Adrenal gland (tissue), 12 donors: Measurements from ENCODE around the gene AFP. TPM values are rescaled to one million over a fixed set of nuclear protein-coding genes. Genes with fewer than 3 reads are reported as not detected.

Experiments
- DNase-seq, 7 donors: peaks; one replicate each; pipeline ENCODE4 v3.0.0-alpha.2; 2019 to 2020
- H3K27ac ChIP-seq, 5 donors: fragments of 200-600 bp; sonication (generic) in 4 of 5; 1 replicate in 3 of 5; 2 replicates in 2 of 5; pipeline versions ENCODE4 v1.5.1 to v1.8.0; 2016 to 2020; ENCODE audit warnings: mild to moderate bottlenecking in 1 of 5
- H3K27me3 ChIP-seq: fragments of 200-600 bp; 2 replicates; pipeline ENCODE4 v1.8.0; 2021
- H3K36me3 ChIP-seq, 2 donors: fragments of 200-600 bp; replicated peaks in 1 of 2; 1 replicate in 1 of 2; 2 replicates in 1 of 2; pipeline versions ENCODE4 v1.5.1 to v1.8.0; 2018 to 2022
- H3K4me1 ChIP-seq, 2 donors: fragments of 200-600 bp; replicated peaks in 1 of 2; 1 replicate in 1 of 2; 2 replicates in 1 of 2; pipeline versions ENCODE4 v1.5.1 to v1.8.0; 2018 to 2021
- H3K4me3 ChIP-seq, 4 donors: fragments of 200-600 bp; sonication (generic) in 3 of 4; one replicate each; pipeline ENCODE4 v1.5.1; 2016 to 2018
- H3K9me3 ChIP-seq, 3 donors: fragments of 200-600 bp; sonication (generic) in 1 of 3; replicated peaks in 1 of 3; 1 replicate in 2 of 3; 2 replicates in 1 of 3; pipeline versions ENCODE4 v1.5.1 to v1.8.0; 2016 to 2021
- CTCF ChIP-seq, 6 experiments: fragments of 450-650 bp in 4 of 6; fragments of 200-600 bp in 2 of 6; sonication (generic) in 1 of 6; IDR thresholded peaks; 1 replicate in 5 of 6; 2 replicates in 1 of 6; pipeline versions ENCODE4 v1.5.1 to v1.8.0; 2016 to 2021; ENCODE audit warnings: antibody characterized with exemption in 6 of 6, mild to moderate bottlenecking in 2 of 6, moderate library complexity in 1 of 6
- POLR2A ChIP-seq, 2 donors: fragments of 450-650 bp; IDR thresholded peaks; one replicate each; pipeline ENCODE4 v1.6.1; 2017; ENCODE audit warnings: antibody characterized with exemption in 2 of 2, mild to moderate bottlenecking in 2 of 2, moderate library complexity in 1 of 2
- WGBS, 4 donors: extraction: QIAGEN DNeasy Blood & Tissue Kit in 2 of 4; methylation state at CpG; one replicate each; pipeline versions ENCODE4 v1.1.5 to v1.1.7; 2013 to 2017; 5-methylcytosine and 5-hydroxymethylcytosine counted together
- intact Hi-C, 2 donors: fragments of 100-400 bp; cut with DNase I; formaldehyde crosslinking; loops; one replicate each; pipeline versions ENCODE4 v1.14.1 to v1.15.0; 2022 to 2023
- polyA plus RNA-seq, 3 donors: library from polyadenylated mRNA; stranded (reverse); fragments of 200-250 nt in 2 of 3; fragments of 350-450 nt in 1 of 3; fragmentation: Illumina TruSeq in 1 of 3; extraction: RNeasy Lipid Tissue Mini Kit (QIAGEN cat#74804) in 1 of 3; gene quantifications; one replicate each; pipeline ENCODE4 v1.2.3, GENCODE V29; 2013 to 2014
- total RNA-seq, 9 donors: library from RNA; depleted of rRNA in 4 of 9; stranded (reverse); fragments of >200 nt in 4 of 9; fragments of 120-200 nt in 1 of 9; fragmentation: NEBNext Ultra II Directional in 1 of 9; extraction: Animal tissue kit (Norgen Biotek cat#: 25700) in 1 of 9; gene quantifications; one replicate each; pipeline versions ENCODE4 v1.1.0 to v1.2.4, GENCODE V29; 2013 to 2023
- donor health status: healthy with polysubstance abuse.
- donor health status: Bipolar disorder and iron deficiency.
- donor health status: DM: yes; HTN: yes; CAD: no.
- donor health status: DM: no; HTN: no; CAD: no.
- donor health status: DM: no; HTN: no; CAD: no.
- donor health status: DM: yes; HTN: yes; CAD: no.

The AFP gene
- total and polyA plus RNA-seq, 12 donors = 0.16 to 2.3 (median 1.0) TPM; not detected in 5

DNA sequence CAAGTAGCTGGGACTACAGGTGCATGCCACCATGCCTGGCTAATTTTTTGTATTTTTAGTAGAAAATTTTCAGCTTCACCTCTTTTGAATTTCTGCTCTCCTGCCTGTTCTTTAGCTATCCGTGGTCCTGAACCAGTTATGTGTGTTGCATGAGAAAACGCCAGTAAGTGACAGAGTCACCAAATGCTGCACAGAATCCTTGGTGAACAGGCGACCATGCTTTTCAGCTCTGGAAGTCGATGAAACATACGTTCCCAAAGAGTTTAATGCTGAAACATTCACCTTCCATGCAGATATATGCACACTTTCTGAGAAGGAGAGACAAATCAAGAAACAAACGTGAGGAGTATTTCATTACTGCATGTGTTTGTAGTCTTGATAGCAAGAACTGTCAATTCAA lies 18.0 kb upstream of the AFP start:
- intact Hi-C loops = no loop called here
- H3K4me3 ChIP-seq = no peak overlapping the region
- DNase-seq = no peak
- no peaks in the 10 kb centered on the region for H3K27me3 ChIP-seq
- no peaks in the 10 kb centered on the region for H3K36me3 ChIP-seq
- no peaks in the 10 kb centered on the region for H3K4me1 ChIP-seq
- H3K27ac ChIP-seq = no peak overlapping the region
- TF ChIP-seq CTCF (IDR thresholded peaks at IDR 0.05) (no peak), POLR2A (IDR thresholded peaks at IDR 0.05) (no peak)
- H3K9me3 ChIP-seq = no peaks in the 10 kb centered on the region
- 68 to 85% (median 76%) methylated on average over 6 of the region's 6 CpGs for WGBS, 4 donors

DNA sequence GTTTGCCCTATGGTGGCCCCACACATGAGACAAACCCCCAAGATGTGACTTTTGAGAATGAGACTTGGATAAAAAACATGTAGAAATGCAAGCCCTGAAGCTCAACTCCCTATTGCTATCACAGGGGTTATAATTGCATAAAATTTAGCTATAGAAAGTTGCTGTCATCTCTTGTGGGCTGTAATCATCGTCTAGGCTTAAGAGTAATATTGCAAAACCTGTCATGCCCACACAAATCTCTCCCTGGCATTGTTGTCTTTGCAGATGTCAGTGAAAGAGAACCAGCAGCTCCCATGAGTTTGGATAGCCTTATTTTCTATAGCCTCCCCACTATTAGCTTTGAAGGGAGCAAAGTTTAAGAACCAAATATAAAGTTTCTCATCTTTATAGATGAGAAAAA lies 17.3 kb upstream of the AFP start:
- 55 to 73% (median 67%) methylated on average over 1 of the region's 1 CpG for WGBS, 4 donors
- H3K4me1 ChIP-seq = no peaks in the 10 kb centered on the region
- no peak overlapping the region for H3K4me3 ChIP-seq
- intact Hi-C loops = no loop called here
- H3K36me3 ChIP-seq = no peaks in the 10 kb centered on the region
- no peaks in the 10 kb centered on the region for H3K27me3 ChIP-seq
- no peak for TF ChIP-seq POLR2A (IDR thresholded peaks at IDR 0.05)
- TF ChIP-seq CTCF (IDR thresholded peaks at IDR 0.05) = no peak
- H3K27ac ChIP-seq = no peak overlapping the region
- no peaks in the 10 kb centered on the region for H3K9me3 ChIP-seq
- no peak for DNase-seq

DNA sequence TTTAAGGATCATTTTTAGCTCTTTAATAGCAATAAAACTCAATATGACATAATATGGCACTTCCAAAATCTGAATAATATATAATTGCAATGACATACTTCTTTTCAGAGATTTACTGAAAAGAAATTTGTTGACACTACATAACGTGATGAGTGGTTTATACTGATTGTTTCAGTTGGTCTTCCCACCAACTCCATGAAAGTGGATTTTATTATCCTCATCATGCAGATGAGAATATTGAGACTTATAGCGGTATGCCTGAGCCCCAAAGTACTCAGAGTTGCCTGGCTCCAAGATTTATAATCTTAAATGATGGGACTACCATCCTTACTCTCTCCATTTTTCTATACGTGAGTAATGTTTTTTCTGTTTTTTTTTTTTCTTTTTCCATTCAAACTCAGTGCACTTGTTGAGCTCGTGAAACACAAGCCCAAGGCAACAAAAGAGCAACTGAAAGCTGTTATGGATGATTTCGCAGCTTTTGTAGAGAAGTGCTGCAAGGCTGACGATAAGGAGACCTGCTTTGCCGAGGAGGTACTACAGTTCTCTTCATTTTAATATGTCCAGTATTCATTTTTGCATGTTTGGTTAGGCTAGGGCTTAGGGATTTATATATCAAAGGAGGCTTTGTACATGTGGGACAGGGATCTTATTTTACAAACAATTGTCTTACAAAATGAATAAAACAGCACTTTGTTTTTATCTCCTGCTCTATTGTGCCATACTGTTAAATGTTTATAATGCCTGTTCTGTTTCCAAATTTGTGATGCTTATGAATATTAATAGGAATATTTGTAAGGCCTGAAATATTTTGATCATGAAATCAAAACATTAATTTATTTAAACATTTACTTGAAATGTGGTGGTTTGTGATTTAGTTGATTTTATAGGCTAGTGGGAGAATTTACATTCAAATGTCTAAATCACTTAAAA lies 16.6 kb upstream of the AFP start:
- no peak overlapping the region for H3K27ac ChIP-seq

DNA sequence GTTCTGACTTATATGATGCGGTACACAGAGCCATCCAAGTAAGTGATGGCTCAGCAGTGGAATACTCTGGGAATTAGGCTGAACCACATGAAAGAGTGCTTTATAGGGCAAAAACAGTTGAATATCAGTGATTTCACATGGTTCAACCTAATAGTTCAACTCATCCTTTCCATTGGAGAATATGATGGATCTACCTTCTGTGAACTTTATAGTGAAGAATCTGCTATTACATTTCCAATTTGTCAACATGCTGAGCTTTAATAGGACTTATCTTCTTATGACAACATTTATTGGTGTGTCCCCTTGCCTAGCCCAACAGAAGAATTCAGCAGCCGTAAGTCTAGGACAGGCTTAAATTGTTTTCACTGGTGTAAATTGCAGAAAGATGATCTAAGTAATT lies 15.4 kb upstream of the AFP start:
- WGBS, 4 donors = 82 to 93% (median 83%) methylated on average over 2 of the region's 2 CpGs

More for the DNA sequence above, 16.6 kb upstream of the AFP start:
- 73 to 80% (median 77%) methylated on average over 7 of the region's 7 CpGs for WGBS, 4 donors
- H3K9me3 ChIP-seq = no peaks in the 10 kb centered on the region
- H3K36me3 ChIP-seq = no peaks in the 10 kb centered on the region
- intact Hi-C loops = no loop called here
- H3K4me1 ChIP-seq = no peaks in the 10 kb centered on the region
- no peak overlapping the region for H3K4me3 ChIP-seq
- TF ChIP-seq POLR2A (IDR thresholded peaks at IDR 0.05) = no peak
- no peak for TF ChIP-seq CTCF (IDR thresholded peaks at IDR 0.05)
- H3K27me3 ChIP-seq = no peaks in the 10 kb centered on the region
- DNase-seq = no peak

More for the DNA sequence above, 15.4 kb upstream of the AFP start:
- Histone ChIP-seq H3K4me1 (no peaks in the 10 kb centered on the region), H3K27ac (no peak overlapping the region), H3K27me3 (no peaks in the 10 kb centered on the region), H3K4me3 (no peak overlapping the region), H3K9me3 (no peaks in the 10 kb centered on the region), H3K36me3 (no peaks in the 10 kb centered on the region)
- DNase-seq = no peak
- TF ChIP-seq POLR2A (IDR thresholded peaks at IDR 0.05) (no peak), CTCF (IDR thresholded peaks at IDR 0.05) (no peak)
- intact Hi-C loops = no loop called here
